H1 (cell line): ENCODE measurements around the gene SOX10. TPM values are rescaled to one million over a fixed set of nuclear protein-coding genes. Genes with fewer than 3 reads are reported as not detected.

Experiments
- CTCF ChIA-PET: fragments of 300-600 bp; sonication (Branson Sonifier 250); formaldehyde crosslinking; loops from one replicate; lab custom pipeline; 2021; ENCODE audit not compliant: partially characterized antibody; lab: Charles Lee
- POLR2A ChIA-PET: fragments of 300-600 bp; sonication (Branson Sonifier 250); formaldehyde crosslinking; loops from one replicate; lab custom pipeline; 2021; ENCODE audit warnings: inconsistent platforms; ENCODE audit not compliant: partially characterized antibody; lab: Charles Lee
- DNase-seq, 2 experiments: peaks; one replicate each; pipeline versions ENCODE4 v3.0.0 to v3.0.0-alpha.2; 2010 to 2022; ENCODE audit warnings: low spot score in 2 of 2, low read depth in 1 of 2, mixed read lengths in 1 of 2
- FAIRE-seq: peaks from 2 replicates; lab custom pipeline; 2011; peaks lifted over from hg19 to GRCh38; lab: Jason Lieb, UNC
- H2AFZ ChIP-seq: 2 replicates; pipeline ENCODE4 v1.8.1; 2012; ENCODE audit warnings: low read length, inconsistent platforms
- H2AK5ac ChIP-seq: 2 replicates; pipeline ENCODE4 v1.6.1; 2013; ENCODE audit warnings: low read depth, low read length
- H2BK120ac ChIP-seq: replicated peaks from 2 replicates; pipeline ENCODE3; 2013; ENCODE audit warnings: low read depth, low read length, inconsistent platforms
- H2BK12ac ChIP-seq: 2 replicates; pipeline ENCODE4 v1.6.1; 2013; ENCODE audit warnings: low read depth, low read length
- H2BK15ac ChIP-seq: 2 replicates; pipeline ENCODE4 v1.6.1; 2013; ENCODE audit warnings: low read length
- H2BK20ac ChIP-seq: 2 replicates; pipeline ENCODE4 v1.6.1; 2013; ENCODE audit warnings: low read length
- H2BK5ac ChIP-seq: 2 replicates; pipeline ENCODE4 v1.6.1; 2013; ENCODE audit warnings: low read depth, low read length
- H3K14ac ChIP-seq: 2 replicates; pipeline ENCODE4 v1.6.1; 2013; ENCODE audit warnings: inconsistent platforms; ENCODE audit not compliant: insufficient read length
- H3K18ac ChIP-seq: 2 replicates; pipeline ENCODE4 v1.6.1; 2013; ENCODE audit warnings: low read length; ENCODE audit errors: extremely low read depth
- H3K23ac ChIP-seq: 2 replicates; pipeline ENCODE4 v1.6.1; 2013; ENCODE audit warnings: inconsistent platforms; ENCODE audit not compliant: insufficient read length
- H3K23me2 ChIP-seq: 2 replicates; pipeline ENCODE4 v1.6.1; 2013; ENCODE audit warnings: low read depth, low read length
- H3K27ac ChIP-seq: 2 replicates; pipeline ENCODE4 v1.6.1; 2011; ENCODE audit warnings: low read depth, low read length, inconsistent platforms
- H3K27me3 ChIP-seq, 4 experiments: replicated peaks in 1 of 4; 1 replicate in 1 of 4; 2 replicates in 3 of 4; pipeline versions ENCODE4 v1.6.1 to v1.8.1; 2011 to 2013; ENCODE audit warnings: low read length in 3 of 4, mild to moderate bottlenecking in 3 of 4, inconsistent platforms in 2 of 4, mixed read lengths in 2 of 4, moderate library complexity in 1 of 4; ENCODE audit not compliant: control insufficient read depth in 3 of 4, insufficient read depth in 3 of 4; ENCODE audit errors: extremely low read depth in 1 of 4
- H3K36me3 ChIP-seq, 4 experiments: 2 replicates each; pipeline versions ENCODE4 v1.6.1 to v1.8.1; 2011 to 2013; ENCODE audit warnings: mild to moderate bottlenecking in 4 of 4, low read length in 3 of 4, moderate library complexity in 2 of 4, control low read depth in 1 of 4, inconsistent platforms in 1 of 4; ENCODE audit not compliant: insufficient read depth in 4 of 4, control insufficient read depth in 2 of 4
- H3K4ac ChIP-seq: replicated peaks from 2 replicates; pipeline ENCODE3; 2013; ENCODE audit warnings: low read length, low read depth, mixed read lengths, inconsistent platforms; ENCODE audit not compliant: insufficient read length
- H3K4me1 ChIP-seq, 4 experiments: replicated peaks in 1 of 4; 1 replicate in 1 of 4; 2 replicates in 3 of 4; pipeline versions ENCODE4 v1.6.1 to v1.8.1; 2011 to 2013; ENCODE audit warnings: low read length in 3 of 4, inconsistent platforms in 2 of 4, mixed read lengths in 1 of 4; ENCODE audit not compliant: insufficient read depth in 4 of 4, control insufficient read depth in 3 of 4
- H3K4me2 ChIP-seq, 2 experiments: 2 replicates each; pipeline versions ENCODE4 v1.6.1 to v1.8.1; 2011 to 2013; ENCODE audit warnings: low read depth in 2 of 2, low read length in 2 of 2, control low read depth in 1 of 2, inconsistent platforms in 1 of 2, mild to moderate bottlenecking in 1 of 2; ENCODE audit not compliant: insufficient read depth in 1 of 2
- H3K4me3 ChIP-seq, 4 experiments: fragments of 200-600, 300-600 bp in 1 of 4; sonication (generic), shearing (Covaris generic), sonication (Bioruptor Twin) in 1 of 4; 2 replicates each; pipeline versions ENCODE4 v1.5.1 to v1.8.1; 2011 to 2016; ENCODE audit warnings: low read length in 4 of 4, low read depth in 3 of 4, control low read depth in 2 of 4, inconsistent platforms in 2 of 4, mild to moderate bottlenecking in 2 of 4, mixed read lengths in 1 of 4, moderate library complexity in 1 of 4; ENCODE audit not compliant: insufficient read depth in 2 of 4; ENCODE audit errors: extremely low read depth in 1 of 4
- H3K56ac ChIP-seq: replicated peaks from 2 replicates; pipeline ENCODE3; 2013; ENCODE audit warnings: low read depth, mild to moderate bottlenecking, mixed read lengths, low read length, inconsistent platforms; ENCODE audit not compliant: insufficient read length
- H3K79me1 ChIP-seq: 2 replicates; pipeline ENCODE4 v1.6.1; 2013; ENCODE audit warnings: low read depth, low read length, control low read depth
- H3K79me2 ChIP-seq, 2 experiments: 2 replicates each; pipeline versions ENCODE4 v1.6.1 to v1.8.1; 2012 to 2013; ENCODE audit warnings: low read length in 2 of 2, mild to moderate bottlenecking in 2 of 2, inconsistent platforms in 1 of 2; ENCODE audit not compliant: insufficient read depth in 2 of 2, control insufficient read depth in 1 of 2
- H3K9ac ChIP-seq, 4 experiments: replicated peaks in 1 of 4; 1 replicate in 1 of 4; 2 replicates in 3 of 4; pipeline versions ENCODE4 v1.6.1 to v1.8.1; 2011 to 2013; ENCODE audit warnings: low read depth in 3 of 4, low read length in 3 of 4, control low read depth in 2 of 4, mild to moderate bottlenecking in 2 of 4, moderate library complexity in 2 of 4, inconsistent platforms in 1 of 4; ENCODE audit errors: extremely low read depth in 1 of 4
- H3K9me3 ChIP-seq, 2 experiments: 2 replicates each; pipeline versions ENCODE4 v1.6.1 to v1.8.1; 2012 to 2013; ENCODE audit warnings: mild to moderate bottlenecking in 2 of 2, moderate library complexity in 2 of 2, control low read depth in 1 of 2, inconsistent platforms in 1 of 2, low read depth in 1 of 2, low read length in 1 of 2, mixed read lengths in 1 of 2; ENCODE audit not compliant: insufficient read depth in 2 of 2
- H4K20me1 ChIP-seq, 2 experiments: replicated peaks in 1 of 2; 2 replicates each; pipeline versions ENCODE3 to v1.8.1; 2011 to 2013; ENCODE audit warnings: inconsistent platforms in 2 of 2, low read length in 2 of 2, mild to moderate bottlenecking in 1 of 2; ENCODE audit not compliant: insufficient read depth in 2 of 2, control insufficient read depth in 1 of 2
- H4K5ac ChIP-seq: 2 replicates; pipeline ENCODE4 v1.6.1; 2013; ENCODE audit warnings: low read length, low read depth, mixed read lengths, inconsistent platforms; ENCODE audit not compliant: insufficient read length
- H4K8ac ChIP-seq: 2 replicates; pipeline ENCODE4 v1.8.0; 2013; ENCODE audit warnings: mild to moderate bottlenecking, moderate library complexity, low read length, inconsistent platforms; ENCODE audit not compliant: insufficient read depth; ENCODE audit errors: extremely low read depth
- H4K91ac ChIP-seq: replicated peaks from 2 replicates; pipeline ENCODE3; 2013; ENCODE audit warnings: low read length, mixed read lengths, inconsistent platforms; ENCODE audit not compliant: insufficient read length
- FOSL1 ChIP-seq: IDR thresholded peaks from 2 replicates; pipeline ENCODE4 v1.6.1; 2011; ENCODE audit warnings: mild to moderate bottlenecking, low read depth, low read length, moderate library complexity; ENCODE audit not compliant: insufficient read depth
- PHF8 ChIP-seq: fragments of 200-600 bp; sonication (generic); conservative IDR thresholded peaks from 2 replicates; pipeline ENCODE4 v1.7.1; 2012; ENCODE audit warnings: low read depth, mild to moderate bottlenecking, inconsistent platforms, low read length, moderate library complexity
- POLR2AphosphoS5 ChIP-seq: IDR thresholded peaks from 2 replicates; pipeline ENCODE4 v1.6.1; 2011; ENCODE audit warnings: low read depth, low read length
- WGBS, 2 experiments: shearing (Covaris generic) in 1 of 2; methylation state at CpG; one replicate each; pipeline versions ENCODE4 v1.1.6 to v1.1.7; 2013 to 2015; ENCODE audit warnings: low lambda C conversion rate in 2 of 2, mixed read lengths in 2 of 2, inconsistent platforms in 1 of 2, low coverage in 1 of 2, missing lambda C conversion rate in 1 of 2; ENCODE audit not compliant: insufficient replicate concordance in 2 of 2, insufficient coverage in 1 of 2, insufficient read length in 1 of 2; ENCODE audit errors: extremely low coverage in 1 of 2, missing lambda C conversion rate in 1 of 2; 5-methylcytosine and 5-hydroxymethylcytosine counted together
- polyA plus RNA-seq, 7 experiments: library from polyadenylated mRNA; depleted of rRNA in 3 of 7; stranded (reverse) in 5 of 7; unstranded in 2 of 7; fragments of >200 nt in 5 of 7; fragments of 200-250 nt in 2 of 7; gene quantifications; 1 replicate in 5 of 7; 2 replicates in 1 of 7; 4 replicates in 1 of 7; pipeline versions ENCODE4 v1.2.1 to v1.2.3, GENCODE V29; 2011 to 2013; ENCODE audit warnings: missing spikeins in 2 of 7, mixed read lengths in 2 of 7
- total RNA-seq: library from RNA; stranded (reverse); fragmentation: NEBNext Ultra II Directional; extraction: Animal tissue kit (Norgen Biotek cat#: 25700); gene quantifications from 2 replicates; pipeline ENCODE4 v1.2.1, GENCODE V29; 2021

Gene SOX10
- total and polyA plus RNA-seq, 2 of the 8 experiments (the other 6 are each of a cell fraction or from before 2014, with no cell fraction given), result 2.7 TPM

DNA sequence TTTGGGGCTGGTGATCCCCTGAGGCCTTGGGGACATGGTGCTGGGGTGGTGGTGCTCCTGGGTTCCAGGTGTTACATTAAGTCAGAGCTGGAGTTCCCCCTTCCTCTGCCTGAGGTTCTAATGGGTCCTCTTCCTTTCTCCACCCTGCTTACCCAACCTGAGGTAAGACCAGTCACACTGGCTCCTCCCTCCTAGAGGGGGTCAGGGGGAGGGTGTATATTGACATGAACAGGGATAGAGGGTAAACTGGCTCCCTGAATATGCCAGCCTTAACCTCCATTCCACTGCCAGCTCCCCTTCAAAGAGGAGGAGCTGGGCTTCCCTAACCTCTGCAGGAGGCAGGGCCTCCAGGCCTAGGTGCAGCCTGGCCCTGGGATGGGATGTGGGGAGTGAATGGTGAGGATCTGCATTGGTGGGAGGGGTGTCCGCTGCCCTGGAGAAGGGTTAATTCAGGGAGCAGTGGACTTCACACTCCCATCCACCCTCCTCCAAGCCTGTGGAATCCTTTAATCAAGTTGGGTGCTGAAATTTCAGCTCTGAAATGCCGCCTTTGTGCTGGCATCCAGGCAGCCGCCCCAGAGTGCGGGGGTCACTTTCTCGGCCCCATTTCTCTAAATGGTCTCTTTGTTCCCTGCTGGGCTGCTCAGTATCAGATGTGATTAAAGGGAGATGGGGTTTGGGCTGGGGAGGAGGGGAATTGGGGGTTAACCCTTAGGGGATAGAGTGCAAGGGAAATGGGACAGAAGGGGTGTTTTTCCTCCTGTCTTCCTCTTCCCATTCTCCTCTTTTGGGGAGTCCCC lies 15.7 kb downstream of the SOX10 start:
- no peak overlapping the region for H2BK120ac ChIP-seq
- H4K5ac ChIP-seq, result no peak overlapping the region
- H2BK12ac ChIP-seq, result no peak overlapping the region
- no peak overlapping the region for H2AFZ ChIP-seq
- peaks cover 4 to 22% (median 9%) of the 10 kb centered on the region in 4 experiments; a peak in 7 of 8 replicates for H3K36me3 ChIP-seq
- ChIA-PET POLR2A (interaction anchor here (0.7 to 2.6 kb wide), 5 partner anchors 11 to 70 kb away, joined by 3 to 9 read pairs (median 3); no protein-coding TSS in a partner anchor), CTCF (interaction anchor here (0.9 to 5.3 kb wide), 6 partner anchors 8 to 58 kb away, joined by 3 to 27 read pairs (median 4); no protein-coding TSS in a partner anchor)
- peaks cover 2% of the 10 kb centered on the region; the same call in 1 of the 2 replicates for H3K23me2 ChIP-seq
- H3K4me2 ChIP-seq, result no peak overlapping the region; a peak in 1 of 4 replicates
- H4K20me1 ChIP-seq, result peaks cover 2 to 3% of the 10 kb centered on the region in 2 experiments
- no peaks in the 10 kb centered on the region for H3K27me3 ChIP-seq
- TF ChIP-seq PHF8 (no peak), FOSL1 (no peak), POLR2AphosphoS5 (no peak)
- DNase-seq (no peak), FAIRE-seq (no peak)
- no peak overlapping the region for H2BK15ac ChIP-seq
- H4K91ac ChIP-seq, result no peak overlapping the region
- H3K79me1 ChIP-seq, result peaks cover 9% of the 10 kb centered on the region
- H3K23ac ChIP-seq, result no peak overlapping the region
- WGBS, 2 experiments, result 94% methylated on average over 4 of the region's 5 CpGs; no CpG with 5 or more reads in 1 of the 2 experiments
- H2AK5ac ChIP-seq, result no peak overlapping the region
- no peak overlapping the region for H3K27ac ChIP-seq
- H2BK20ac ChIP-seq, result no peak overlapping the region
- no peak overlapping the region for H3K14ac ChIP-seq
- H3K9me3 ChIP-seq, result no peaks in the 10 kb centered on the region
- no peak overlapping the region for H3K9ac ChIP-seq
- no peak overlapping the region for H3K56ac ChIP-seq
- H3K4me1 ChIP-seq, result peaks cover 6 to 20% (median 11%) of the 10 kb centered on the region in 4 experiments
- no peak overlapping the region for H3K4me3 ChIP-seq
- H3K18ac ChIP-seq, result no peak overlapping the region
- H2BK5ac ChIP-seq, result no peak overlapping the region
- H3K4ac ChIP-seq, result no peak overlapping the region
- H4K8ac ChIP-seq, result no peak overlapping the region
- 0 out of 4 replicates have a peak, but pooled peaks cover 0 to 3% of the 10 kb centered on the region in 2 experiments for H3K79me2 ChIP-seq
